Motor neuron (in vitro differentiated cells): ENCODE results near the gene RASSF1. TPM values are rescaled to one million over a fixed set of nuclear protein-coding genes. Genes with fewer than 3 reads are reported as not detected.
A peak's percentile ranks its signal among the peaks of the same experiment; 100 is the strongest.
"Not testable (repeated sequence)": the region's sequence is repeated elsewhere in the genome, so short reads cannot be mapped to it uniquely, and the experiment has no call there.

ENCODE experiments used
- ATAC-seq, 8 experiments: fragments of 200-7000 bp; cut with Tn5 transposase; replicated peaks in 6 of 8; 2 replicates each; pipeline ENCODE4 v1.8.0; 2021; ENCODE audit warnings: mild to moderate bottlenecking in 8 of 8, moderate library complexity in 8 of 8
- H3K27ac ChIP-seq, 2 donors: fragments of 250-450 bp; sonication (Bioruptor Pico); 2 replicates each; pipeline ENCODE4 v1.9.0; 2021; ENCODE audit warnings: antibody characterized with exemption in 2 of 2, mild to moderate bottlenecking in 2 of 2, moderate library complexity in 1 of 2
- H3K4me1 ChIP-seq, 2 donors: fragments of 250-450 bp; sonication (Bioruptor Pico); replicated peaks in 1 of 2; 2 replicates each; pipeline ENCODE4 v1.6.1; 2021; ENCODE audit warnings: antibody characterized with exemption in 2 of 2, mild to moderate bottlenecking in 2 of 2, moderate library complexity in 1 of 2
- H3K4me3 ChIP-seq, 5 donors: fragments of 250-450 bp; sonication (Bioruptor Pico); 2 replicates each; pipeline ENCODE4 v1.9.0; 2021; ENCODE audit warnings: antibody characterized with exemption in 5 of 5, mild to moderate bottlenecking in 5 of 5, moderate library complexity in 4 of 5
- WGBS, 10 experiments: fragments of 450-650 bp; shearing (Covaris generic); methylation state at CpG; one replicate each; pipeline ENCODE4 v1.0.0; 2022; 5-methylcytosine and 5-hydroxymethylcytosine counted together
- in situ Hi-C, 9 experiments: fragments of 400-800 bp; cut with MboI; loops; one replicate each; pipeline ENCODE4 v1.15.0; 2021; ENCODE audit warnings: low sequenced_read_pairs in 9 of 9, low pct_unique_long_range_greater_than_20kb in 2 of 9; ENCODE audit not compliant: unreplicated experiment in 9 of 9
- total RNA-seq, 8 experiments: library from RNA; unstranded; fragments of 300-600 nt; gene quantifications; 2 replicates each; pipeline versions ENCODE4 v1.2.3 to v1.2.4, GENCODE V29; 2022

Gene RASSF1
- total RNA-seq, 8 experiments from 2014 or later: 14.0 to 21.3 (median 18.0) TPM

DNA sequence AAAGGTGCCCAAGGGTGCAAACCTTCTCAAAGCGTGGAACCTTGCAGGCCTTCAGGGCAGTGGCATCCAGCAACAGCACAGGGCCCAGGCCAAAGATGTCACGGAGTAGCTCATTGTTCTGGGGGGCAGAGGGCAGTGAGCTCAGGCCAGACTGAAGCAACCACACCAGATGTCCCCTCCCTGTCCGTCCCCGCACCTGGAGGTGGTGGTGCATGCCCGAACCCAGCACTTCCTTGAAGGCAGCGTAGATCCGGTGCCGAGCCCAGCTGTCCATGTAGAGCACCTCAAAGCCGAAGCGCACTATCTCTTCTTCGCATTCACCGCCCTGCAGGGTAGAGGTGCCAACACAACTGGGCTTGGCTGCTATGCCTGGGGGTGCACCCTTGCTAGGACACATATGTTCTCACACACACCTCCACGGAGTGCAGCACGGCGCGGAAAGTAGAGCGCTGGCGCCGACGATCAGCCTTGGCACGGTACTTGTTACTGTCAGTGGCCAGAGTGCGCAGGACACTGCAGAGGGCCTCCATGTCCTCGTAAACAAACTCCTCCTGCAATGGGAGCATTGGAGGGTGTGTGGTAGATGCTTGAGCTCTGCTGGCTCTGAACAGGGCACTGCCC lies 52.1 kb downstream of the RASSF1 start:
- no peak overlapping the region for H3K27ac ChIP-seq
- WGBS, 10 experiments: 80 to 100% (median 94%) methylated on average over 1 to 10 of the region's 23 CpGs; no CpG with 5 or more reads in 4 of the 10 experiments
- H3K4me1 ChIP-seq: peaks cover 7 to 10% of the 10 kb centered on the region in 2 donors
- no peak overlapping the region for H3K4me3 ChIP-seq
- ATAC-seq: no peak
- in situ Hi-C loops: no loop called here

- no peak for ATAC-seq
- WGBS, 10 experiments: 100% methylated on average over 1 of the region's 1 CpG; no CpG with 5 or more reads in 8 of the 10 experiments
- peaks cover 4 to 5% of the 10 kb centered on the region in 2 donors for H3K4me1 ChIP-seq
- H3K4me3 ChIP-seq: no peak overlapping the region
- in situ Hi-C loops: no loop called here
- H3K27ac ChIP-seq: no peak overlapping the region
These were observed 53.4 kb downstream of the RASSF1 start for GRCh38 chr3:50287262-50287661.

GRCh38 chr3:50286322-50287227 lies 54.1 kb downstream of the RASSF1 start:
- WGBS, 10 experiments: 93 to 100% (median 97%) methylated on average over 1 to 16 of the region's 28 CpGs; no CpG with 5 or more reads in 5 of the 10 experiments
- ATAC-seq: peak in 4 of 8 experiments; percentile 11 to 18 (median 16)
- H3K27ac ChIP-seq: no peak overlapping the region

GRCh38 chr3:50284121-50284520 lies 56.5 kb downstream of the RASSF1 start:
- ATAC-seq, H3K4me1 ChIP-seq, in situ Hi-C loops, H3K4me3 ChIP-seq, H3K27ac ChIP-seq: not testable (repeated sequence)
- WGBS, 10 experiments: 74 to 100% (median 93%) methylated on average over 1 to 6 of the region's 6 CpGs; no CpG with 5 or more reads in 2 of the 10 experiments

More at GRCh38 chr3:50286322-50287227, 54.1 kb downstream of the RASSF1 start:
- in situ Hi-C loops: no loop called here
- Histone ChIP-seq H3K4me3 (no peak overlapping the region), H3K4me1 (peaks cover 4 to 5% of the 10 kb centered on the region in 2 donors)

Other genes starting within 250 kb of the RASSF1 start
- gene SEMA3F, start 185.5 kb downstream of the RASSF1 start, total RNA-seq: 1 to 10 TPM in 7 of 8 experiments, under 1 TPM in 1; 0.61 to 8.5 (median 3.1) TPM
- gene GNAT1, start 149.2 kb downstream of the RASSF1 start, total RNA-seq: under 1 TPM in 4 of 8 experiments, not detected in 4; 0.27 to 0.66 (median 0.34) TPM
- 1 to 10 TPM in 3 of 8 experiments, under 1 TPM in 5; 0.46 to 9.0 (median 0.85) TPM for gene SLC38A3, start 135.6 kb downstream of the RASSF1 start, total RNA-seq
- 100 to 1,000 TPM in 4 of 8 experiments, 10 to 100 TPM in 4; 65.9 to 163 (median 100) TPM for gene GNAI2, start 104.6 kb downstream of the RASSF1 start, total RNA-seq
- 10 to 100 TPM in 3 of 8 experiments, 1 to 10 TPM in 5; 2.0 to 20.8 (median 6.9) TPM for gene SEMA3B, start 71.7 kb downstream of the RASSF1 start, total RNA-seq
- 1 to 10 TPM in 2 of 8 experiments, under 1 TPM in 5, not detected in 1; 0.36 to 2.6 (median 0.54) TPM for gene LSMEM2, start 61.7 kb downstream of the RASSF1 start, total RNA-seq
- gene IFRD2, start 48.4 kb downstream of the RASSF1 start, total RNA-seq: 100 to 1,000 TPM in 1 of 8 experiments, 10 to 100 TPM in 7; 13.3 to 111 (median 24.8) TPM
- gene HYAL3, start 41.4 kb downstream of the RASSF1 start, total RNA-seq: 1 to 10 TPM; 2.0 to 4.7 (median 3.1) TPM
- gene NAA80, start 41.4 kb downstream of the RASSF1 start, total RNA-seq: 1 to 10 TPM; 2.7 to 8.8 (median 5.1) TPM
- gene HYAL1, start 37.3 kb downstream of the RASSF1 start, total RNA-seq: 10 to 100 TPM in 2 of 8 experiments, 1 to 10 TPM in 3, under 1 TPM in 3; 0.63 to 35.4 (median 1.2) TPM
- gene HYAL2, start 18.1 kb downstream of the RASSF1 start, total RNA-seq: 10 to 100 TPM; 18.9 to 44.3 (median 27.0) TPM
- gene TUSC2, start 12.6 kb downstream of the RASSF1 start, total RNA-seq: 10 to 100 TPM; 15.5 to 36.9 (median 26.1) TPM
- gene ZMYND10, start 4.9 kb upstream of the RASSF1 start, total RNA-seq: 10 to 100 TPM in 2 of 8 experiments, 1 to 10 TPM in 5, under 1 TPM in 1; 0.76 to 91.1 (median 2.2) TPM
- gene NPRL2, start 9.9 kb upstream of the RASSF1 start, total RNA-seq: 10 to 100 TPM; 17.9 to 90.8 (median 28.9) TPM
- 10 to 100 TPM; 12.7 to 28.7 (median 19.0) TPM for gene CYB561D2, start 10.0 kb upstream of the RASSF1 start, total RNA-seq
- 10 to 100 TPM; 17.2 to 66.1 (median 27.7) TPM for gene TMEM115, start 18.7 kb upstream of the RASSF1 start, total RNA-seq
- 1 to 10 TPM; 1.7 to 8.5 (median 7.2) TPM for gene CACNA2D2, start 162.8 kb upstream of the RASSF1 start, total RNA-seq
- 10 to 100 TPM in 5 of 8 experiments, 1 to 10 TPM in 3; 7.4 to 12.3 (median 10.7) TPM for gene C3orf18, start 226.9 kb upstream of the RASSF1 start, total RNA-seq
- 10 to 100 TPM in 7 of 8 experiments, 1 to 10 TPM in 1; 9.5 to 25.5 (median 15.6) TPM for gene HEMK1, start 228.7 kb upstream of the RASSF1 start, total RNA-seq